ENCODE measurements around the gene GALNTL6.

- TF ChIP-seq CTCF (conservative IDR thresholded peaks at IDR 0.05) (no peak), EZH2 (IDR thresholded peaks at IDR 0.05; ENCODE audit: low read depth) (no peak)
Observed at GRCh38 chr4:172188248-172188988, 375.2 kb downstream of the GALNTL6 start.
